Left ventricle myocardium inferior (tissue), 1 donor: ENCODE data around the gene LY9. TPM values are rescaled to one million over a fixed set of nuclear protein-coding genes. Genes with fewer than 3 reads are reported as not detected.

Source experiments
- DNase-seq: peaks from one replicate; pipeline ENCODE4 v3.0.0-alpha.2; 2020
- H3K27ac ChIP-seq: fragments of 200-600 bp; replicated peaks from 2 replicates; pipeline ENCODE4 v1.8.0; 2021
- H3K27me3 ChIP-seq: fragments of 200-600 bp; 2 replicates; pipeline ENCODE4 v1.8.0; 2021; ENCODE audit warnings: low read depth
- H3K36me3 ChIP-seq: fragments of 200-600 bp; 2 replicates; pipeline ENCODE4 v1.8.0; 2021
- H3K4me1 ChIP-seq: fragments of 200-600 bp; 2 replicates; pipeline ENCODE4 v1.8.0; 2021
- H3K4me3 ChIP-seq: fragments of 200-600 bp; 2 replicates; pipeline ENCODE4 v1.8.0; 2021; ENCODE audit warnings: mild to moderate bottlenecking, moderate library complexity
- H3K9me3 ChIP-seq: fragments of 200-600 bp; replicated peaks from 2 replicates; pipeline ENCODE4 v1.8.0; 2021
- CTCF ChIP-seq: fragments of 200-600 bp; IDR thresholded peaks from 2 replicates; pipeline ENCODE4 v1.8.0; 2021; ENCODE audit warnings: antibody characterized with exemption, mild to moderate bottlenecking, borderline replicate concordance
- intact Hi-C: fragments of 100-400 bp; cut with micrococcal nuclease; formaldehyde crosslinking; loops from one replicate; pipeline ENCODE4 v1.11.0; 2022
- total RNA-seq: library from RNA; stranded (reverse); fragmentation: NEBNext Ultra II Directional; extraction: Animal tissue kit (Norgen Biotek cat#: 25700); gene quantifications from one replicate; pipeline ENCODE4 v1.2.1, GENCODE V29; 2021
- donor health status: DM: no; HTN: yes; CAD: no; lungs with severe emphysema.

Gene LY9
- total RNA-seq, 1 donor from 2014 or later = not detected

- no peak for DNase-seq
- H3K4me1 ChIP-seq = no peaks in the 10 kb centered on the region
- intact Hi-C loops = no loop called here
These were observed 2.5 kb downstream of the LY9 start for GRCh38 chr1:160798439-160798838.

DNA sequence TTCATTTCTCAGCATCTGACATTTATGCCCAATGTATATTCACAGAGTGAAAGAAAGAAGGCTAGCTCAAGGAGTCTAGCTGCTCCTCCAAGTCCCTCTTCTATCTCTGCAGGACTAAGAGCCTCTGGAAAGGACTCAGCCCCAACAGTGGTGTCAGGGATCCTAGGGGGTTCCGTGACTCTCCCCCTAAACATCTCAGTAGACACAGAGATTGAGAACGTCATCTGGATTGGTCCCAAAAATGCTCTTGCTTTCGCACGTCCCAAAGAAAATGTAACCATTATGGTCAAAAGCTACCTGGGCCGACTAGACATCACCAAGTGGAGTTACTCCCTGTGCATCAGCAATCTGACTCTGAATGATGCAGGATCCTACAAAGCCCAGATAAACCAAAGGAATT is 3.7 kb downstream of the LY9 start:
- intact Hi-C loops = no loop called here
- H3K27me3 ChIP-seq = no peaks in the 10 kb centered on the region
- TF ChIP-seq CTCF = no peak
- H3K9me3 ChIP-seq = no peaks in the 10 kb centered on the region
- H3K27ac ChIP-seq = no peak overlapping the region
- H3K4me1 ChIP-seq = no peaks in the 10 kb centered on the region
- no peak for DNase-seq
- no peaks in the 10 kb centered on the region for H3K36me3 ChIP-seq
- no peak overlapping the region for H3K4me3 ChIP-seq

More at GRCh38 chr1:160798439-160798838, 2.5 kb downstream of the LY9 start:
- no peak for TF ChIP-seq CTCF
- H3K36me3 ChIP-seq = no peaks in the 10 kb centered on the region
- H3K27me3 ChIP-seq = no peaks in the 10 kb centered on the region
- no peak overlapping the region for H3K27ac ChIP-seq
- H3K4me3 ChIP-seq = no peak overlapping the region
- no peaks in the 10 kb centered on the region for H3K9me3 ChIP-seq

- no peak for DNase-seq
- no peak overlapping the region for H3K4me3 ChIP-seq
These were observed 4.2 kb downstream of the LY9 start for GRCh38 chr1:160800142-160800541.

GRCh38 chr1:160800645-160801408 is 4.9 kb downstream of the LY9 start:
- H3K9me3 ChIP-seq = peaks cover 5% of the 10 kb centered on the region
- no peak for DNase-seq
- H3K27ac ChIP-seq = no peak overlapping the region
- H3K4me1 ChIP-seq = no peaks in the 10 kb centered on the region
- no peak overlapping the region for H3K4me3 ChIP-seq
- intact Hi-C loops = no loop called here
- no peak for TF ChIP-seq CTCF
- H3K36me3 ChIP-seq = no peaks in the 10 kb centered on the region
- H3K27me3 ChIP-seq = no peaks in the 10 kb centered on the region

More at GRCh38 chr1:160800142-160800541, 4.2 kb downstream of the LY9 start:
- no peaks in the 10 kb centered on the region for H3K27me3 ChIP-seq
- H3K36me3 ChIP-seq = no peaks in the 10 kb centered on the region
- H3K4me1 ChIP-seq = no peaks in the 10 kb centered on the region
- peaks cover 4% of the 10 kb centered on the region for H3K9me3 ChIP-seq
- no peak for TF ChIP-seq CTCF
- H3K27ac ChIP-seq = no peak overlapping the region
- intact Hi-C loops = no loop called here

GRCh38 chr1:160801836-160802580 is 6.0 kb downstream of the LY9 start:
- intact Hi-C loops = no loop called here
- Histone ChIP-seq H3K36me3 (no peaks in the 10 kb centered on the region), H3K27me3 (no peaks in the 10 kb centered on the region), H3K4me3 (no peak overlapping the region), H3K4me1 (no peaks in the 10 kb centered on the region), H3K27ac (no peak overlapping the region), H3K9me3 (peaks cover 17% of the 10 kb centered on the region)
- no peak for DNase-seq
- TF ChIP-seq CTCF = no peak
